Activated CD4-positive, alpha-beta T cell treated with anti-CD3 and anti-CD28 coated beads, Interleukin-2, amount 50 U/mL, for 24 hours (primary cell): ENCODE measurements around the gene COX7B2.

Experiments used
- DNase-seq, 2 donors: peaks; one replicate each; pipeline ENCODE4 v3.0.0-alpha.2; 2020; ENCODE audit warnings: low read depth in 1 of 2, low spot score in 1 of 2

COX7B2 gene, protein sequence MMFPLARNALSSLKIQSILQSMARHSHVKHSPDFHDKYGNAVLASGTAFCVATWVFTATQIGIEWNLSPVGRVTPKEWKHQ

DNA sequence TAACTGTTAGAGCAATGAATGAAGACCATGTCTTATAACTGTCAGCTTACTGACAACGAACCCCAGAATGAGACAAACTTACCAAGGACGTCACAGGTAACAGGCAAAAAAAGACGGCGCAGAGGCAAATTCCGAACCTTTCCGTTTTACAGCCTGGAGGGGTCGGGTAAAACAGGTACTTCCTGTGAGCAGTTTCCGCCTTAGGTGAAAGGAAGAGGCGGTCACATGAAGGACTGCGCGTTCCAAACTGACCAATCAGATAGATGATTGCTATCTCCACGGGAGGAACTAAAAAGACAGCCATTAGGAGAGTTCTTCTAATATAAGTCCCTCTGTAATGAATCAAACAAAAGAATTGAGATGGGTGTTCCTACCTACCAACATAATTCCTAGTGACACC is at the start of gene COX7B2:
Gene COX7B2 (minus strand): TSS at position 168 of the 400 bp plus-strand sequence. CDS start 174,053 bp downstream, outside the sequence.
- DNase-seq = no peak

DNA sequence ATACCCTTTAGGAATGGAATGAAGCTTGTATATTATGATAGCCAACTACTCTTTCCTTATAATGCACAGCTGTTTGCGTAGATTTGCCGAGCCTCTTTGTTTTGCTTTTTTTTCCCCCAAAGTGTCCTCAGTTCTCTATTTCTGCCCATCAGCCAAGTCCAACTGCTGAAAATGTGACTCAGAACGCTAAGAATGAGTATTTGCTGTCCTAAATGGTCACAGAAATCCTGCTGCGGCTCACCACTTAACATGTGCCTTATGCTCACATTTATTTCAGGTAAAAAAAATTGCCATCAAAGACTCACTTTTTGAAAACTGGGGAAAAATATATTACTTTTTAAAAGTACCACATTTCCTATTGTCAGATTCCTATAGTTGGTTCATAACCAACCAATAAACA is 47.4 kb upstream of the COX7B2 start:
- DNase-seq = no peak

DNA sequence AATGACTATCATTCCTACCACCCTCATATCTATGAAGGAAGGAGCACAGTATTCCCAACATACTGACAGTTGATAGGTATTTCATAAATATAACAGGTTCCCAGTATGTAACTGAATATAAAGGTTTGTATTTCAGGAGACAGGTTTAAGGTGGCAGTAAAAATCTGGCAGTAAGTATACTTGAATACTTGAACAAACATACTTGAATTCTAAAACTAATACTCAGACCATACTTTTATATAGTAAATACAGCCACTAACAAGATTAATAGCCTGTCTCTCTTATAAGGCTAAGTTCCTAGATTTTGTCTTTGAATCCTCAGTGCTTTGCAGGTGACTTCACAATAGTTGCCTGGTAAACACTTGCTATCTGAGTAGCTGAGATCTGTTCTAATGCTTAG is 46.6 kb upstream of the COX7B2 start:
- no peak for DNase-seq

DNA sequence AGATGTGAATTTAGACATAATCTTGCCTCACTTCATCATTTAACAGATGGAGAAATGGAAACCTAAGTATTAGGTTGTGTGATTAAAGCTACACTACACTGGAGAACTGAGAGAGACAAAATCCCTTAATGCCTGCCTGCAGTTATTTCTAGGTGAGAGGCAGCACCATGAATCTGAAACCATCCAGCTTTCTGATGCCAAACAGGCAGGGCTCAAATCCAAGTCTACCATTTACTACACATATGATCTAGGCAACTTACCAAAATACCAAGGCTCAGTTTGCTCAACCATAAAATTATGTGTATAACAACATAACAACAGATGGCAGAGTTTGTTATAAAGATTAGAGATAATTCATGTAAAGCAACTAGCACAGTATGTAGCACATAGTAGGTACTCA is 45.6 kb upstream of the COX7B2 start:
- DNase-seq = no peak

DNA sequence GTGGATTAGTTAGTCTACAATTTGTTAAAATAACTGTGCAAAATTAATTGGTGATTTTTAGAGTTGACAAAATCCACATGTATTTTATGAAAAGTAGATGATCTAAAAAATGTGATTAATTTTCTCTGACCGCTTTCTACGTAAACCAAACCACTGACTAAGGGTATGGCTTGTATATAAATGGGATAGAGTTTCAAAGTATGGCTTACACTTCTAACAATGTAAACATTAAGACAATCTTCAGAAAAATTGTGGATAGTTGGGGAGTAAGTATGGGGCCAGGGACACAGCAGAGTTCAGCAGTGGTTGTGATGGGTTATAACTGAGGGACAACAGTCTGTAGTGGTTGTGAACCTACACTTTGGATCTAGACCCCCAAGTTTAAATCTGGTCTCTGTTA is 44.5 kb upstream of the COX7B2 start:
- DNase-seq = no peak

DNA sequence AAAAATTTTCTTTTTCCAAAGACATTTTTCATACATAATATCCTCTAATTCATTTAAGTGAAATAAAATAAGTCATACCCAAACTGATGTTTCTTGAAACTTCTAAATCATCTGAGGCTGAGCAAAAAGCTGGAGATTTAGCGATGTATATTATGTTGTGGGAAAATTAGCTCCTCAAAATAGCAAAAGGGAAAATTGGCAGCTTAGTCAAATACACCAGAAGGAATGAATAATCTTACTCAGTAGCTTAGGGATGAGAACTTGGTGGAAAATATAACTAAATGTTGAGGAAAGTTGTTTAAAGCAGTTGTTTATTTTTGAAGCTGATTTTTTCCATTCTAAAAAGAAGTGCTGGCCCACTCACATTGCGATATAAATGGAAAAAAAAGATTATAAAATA is 43.4 kb upstream of the COX7B2 start:
- DNase-seq = no peak

DNA sequence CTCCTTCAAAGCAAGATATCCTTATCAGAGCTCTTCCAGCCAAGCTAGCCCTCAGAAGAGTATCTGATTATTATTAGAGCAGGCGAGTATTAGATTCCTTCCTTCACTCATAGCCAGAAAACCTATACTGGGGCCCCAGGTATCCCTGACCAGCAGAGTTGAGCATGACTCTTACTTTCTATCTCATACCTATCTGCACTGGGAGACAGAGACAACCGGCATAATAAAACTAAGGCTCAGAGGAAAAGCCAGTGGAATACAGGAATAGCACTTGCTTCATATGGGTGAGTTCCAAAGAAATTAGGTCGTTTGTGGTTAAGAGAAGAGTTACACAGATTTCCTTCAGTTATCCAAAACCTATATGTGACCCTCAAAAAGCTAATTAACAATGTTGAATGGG is 41.8 kb upstream of the COX7B2 start:
- DNase-seq = no peak

DNA sequence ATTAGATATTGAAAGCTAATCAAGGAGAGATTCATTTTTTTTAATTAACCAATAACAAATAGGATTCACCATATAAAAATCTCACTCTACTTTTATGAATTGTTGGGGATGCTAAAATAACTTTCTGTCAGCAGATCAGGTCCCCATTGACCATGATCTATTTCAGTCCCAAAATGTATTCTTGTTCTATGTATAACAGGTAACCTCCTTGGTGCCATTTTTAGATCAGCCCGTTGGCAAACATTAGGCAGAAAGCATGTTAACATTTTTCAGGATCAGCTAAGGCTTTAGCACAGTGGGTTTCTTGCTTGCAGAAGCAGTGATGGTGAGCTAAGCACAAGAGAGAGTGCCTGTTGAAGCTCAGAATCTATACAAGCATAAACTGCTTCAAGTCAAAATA is 40.8 kb upstream of the COX7B2 start:
- no peak for DNase-seq

DNA sequence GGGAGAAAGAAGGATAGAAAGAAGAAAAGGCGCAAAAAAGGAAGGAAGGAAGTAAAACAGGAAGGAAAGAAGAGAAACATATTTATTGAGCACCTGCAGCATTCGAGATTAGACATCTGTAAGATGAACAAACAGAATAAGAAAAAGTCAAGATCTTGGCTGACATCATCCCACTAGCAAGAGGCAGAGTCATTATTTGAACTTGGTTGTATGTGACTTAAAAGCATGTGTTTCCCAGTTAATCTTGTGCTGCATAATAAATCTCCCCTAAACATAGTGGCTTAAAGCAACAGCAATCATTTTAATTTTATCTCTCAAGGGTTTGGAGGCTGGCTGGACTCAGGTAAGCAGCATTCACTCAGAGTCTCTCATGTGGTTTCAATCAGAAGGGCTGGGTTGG is 38.5 kb upstream of the COX7B2 start:
- no peak for DNase-seq

DNA sequence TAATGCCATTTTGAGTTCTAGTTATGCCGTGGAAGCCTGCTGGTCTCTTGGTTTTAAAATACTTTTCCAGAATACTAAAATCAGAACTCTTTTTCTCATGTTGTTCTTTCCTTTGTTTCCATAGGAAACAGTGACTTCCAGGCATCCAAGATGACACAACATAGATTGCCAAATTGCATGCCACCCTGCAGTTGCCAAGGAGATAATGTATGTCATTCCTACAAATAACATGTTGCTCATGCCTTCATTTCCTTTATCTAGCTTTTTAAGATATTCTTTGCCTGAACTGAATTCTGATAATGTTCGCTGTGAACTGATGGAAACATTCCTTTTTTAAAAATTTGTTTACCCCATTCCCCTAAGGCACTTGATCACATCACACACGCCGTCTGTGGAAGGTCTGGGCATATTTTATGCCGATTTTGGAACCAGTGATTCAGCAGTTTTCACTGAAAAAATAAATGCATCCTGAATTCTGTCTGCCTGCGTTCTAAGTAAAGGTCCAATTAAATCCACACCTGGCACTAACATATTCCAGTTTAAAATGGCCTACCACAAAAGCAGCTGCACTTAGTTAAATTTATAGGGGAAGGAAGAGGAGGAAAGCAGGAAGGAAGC is 38.0 kb upstream of the COX7B2 start:
- DNase-seq = no peak

DNA sequence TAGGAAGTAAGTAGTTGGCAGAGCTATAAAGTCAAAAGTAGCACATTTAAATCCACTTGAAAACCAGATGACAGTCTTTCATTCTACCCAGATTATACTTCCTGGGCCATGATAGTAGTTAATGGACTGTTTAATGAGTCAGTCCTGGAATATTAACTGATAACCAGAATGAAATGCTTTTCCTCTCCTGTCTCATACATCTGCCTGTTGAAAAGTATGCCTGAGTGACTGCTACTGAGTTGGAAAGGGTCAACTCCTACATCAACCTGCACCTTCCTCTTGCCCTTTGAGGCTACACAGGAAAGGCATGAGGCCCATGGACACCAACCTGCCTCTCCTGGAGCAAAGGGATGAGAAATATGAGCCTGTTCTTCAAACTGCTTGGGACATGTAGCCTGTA is 36.0 kb upstream of the COX7B2 start:
- DNase-seq = no peak

DNA sequence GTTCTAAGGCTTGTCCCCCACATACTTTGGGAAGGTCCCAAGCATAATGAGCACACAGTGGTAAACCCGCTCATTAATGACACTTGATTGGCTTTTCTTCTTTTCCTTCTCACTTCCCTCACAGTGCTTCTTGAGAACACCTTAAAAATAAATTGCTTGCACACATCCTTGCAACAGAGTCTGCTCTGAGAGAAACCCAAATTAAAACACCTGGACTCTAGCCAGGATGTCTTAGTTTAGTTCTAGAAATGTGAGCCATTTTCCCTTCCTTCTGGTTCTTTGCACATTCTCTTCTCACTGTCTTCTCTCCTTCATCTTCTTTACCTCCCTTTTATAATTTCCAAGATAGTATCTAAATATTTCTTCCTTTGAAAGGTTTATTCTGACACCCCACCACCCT is 35.3 kb upstream of the COX7B2 start:
- DNase-seq = no peak

DNA sequence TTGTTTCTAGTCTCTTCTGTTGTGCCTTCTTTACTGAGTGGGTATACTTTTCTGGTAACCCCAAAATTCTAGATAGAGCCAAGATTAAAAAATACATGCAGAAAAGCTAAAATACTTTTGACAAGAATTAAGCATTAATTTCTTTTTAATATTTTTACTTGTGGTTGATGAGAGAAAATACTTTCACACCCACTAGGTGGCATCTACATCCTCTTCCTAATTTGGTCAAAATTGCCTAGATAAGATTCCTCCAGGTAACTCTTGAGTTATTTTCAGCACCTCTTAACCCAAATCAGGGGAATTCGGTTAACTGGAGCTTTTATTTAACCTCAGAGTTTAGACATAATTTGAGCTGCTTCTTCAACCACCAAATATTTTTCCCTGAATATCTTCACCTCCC is 28.4 kb upstream of the COX7B2 start:
- DNase-seq = no peak

DNA sequence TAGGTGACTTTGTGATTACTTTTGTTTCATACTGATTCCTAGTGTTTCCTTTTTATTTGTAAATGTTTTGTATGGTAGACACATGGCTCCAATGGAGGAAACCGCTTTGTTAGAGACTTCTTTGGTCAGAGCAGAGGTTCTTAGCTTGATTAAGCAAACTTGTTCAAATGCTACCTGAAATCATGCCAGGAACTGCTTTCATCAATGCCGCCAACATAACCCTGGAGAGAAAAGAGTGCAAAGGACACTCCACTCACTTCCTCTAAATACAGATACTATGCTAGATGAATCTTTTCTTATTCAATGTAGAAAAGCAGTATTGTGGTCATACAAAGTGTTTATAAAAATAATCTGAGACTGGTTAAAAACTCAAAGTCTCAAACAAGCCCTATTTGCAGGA is 25.7 kb upstream of the COX7B2 start:
- no peak for DNase-seq

DNA sequence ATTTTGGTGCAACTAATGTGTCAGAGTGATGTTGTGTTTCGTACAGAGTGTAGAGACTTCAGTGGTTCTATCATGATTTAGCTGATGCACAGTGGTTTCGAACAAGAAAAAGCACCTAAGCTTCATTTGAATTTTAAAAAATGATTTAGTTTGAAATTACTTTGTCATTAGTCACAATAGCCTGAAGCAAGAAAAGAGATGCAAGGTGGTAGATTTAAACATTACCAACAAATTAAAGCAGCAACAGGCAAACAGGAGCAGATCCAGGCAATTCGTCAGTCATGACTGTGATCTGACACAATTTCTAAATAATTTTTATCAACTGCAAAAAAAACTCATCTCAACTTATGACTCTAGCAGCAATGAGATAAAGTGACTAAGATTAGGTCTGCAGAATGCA is 24.6 kb upstream of the COX7B2 start:
- no peak for DNase-seq

DNA sequence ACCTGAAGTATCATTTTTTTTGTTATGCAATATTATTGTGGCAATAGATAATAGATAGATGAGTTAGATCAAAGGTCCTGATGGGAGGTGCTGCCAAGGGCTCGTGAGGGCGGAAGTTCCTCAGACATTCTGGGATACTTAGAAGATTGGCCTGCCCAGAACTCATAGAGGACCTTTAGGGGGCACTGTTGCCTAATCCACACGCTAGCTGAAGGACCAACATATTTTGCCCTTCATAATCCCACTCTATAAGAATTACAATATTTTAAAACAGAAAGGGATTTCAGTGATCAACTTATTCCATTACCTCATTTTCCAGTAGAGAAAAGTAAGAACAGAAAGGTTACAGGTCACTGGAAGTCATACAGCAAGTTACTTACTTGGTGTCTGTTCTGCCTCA is 22.9 kb upstream of the COX7B2 start:
- DNase-seq = no peak

DNA sequence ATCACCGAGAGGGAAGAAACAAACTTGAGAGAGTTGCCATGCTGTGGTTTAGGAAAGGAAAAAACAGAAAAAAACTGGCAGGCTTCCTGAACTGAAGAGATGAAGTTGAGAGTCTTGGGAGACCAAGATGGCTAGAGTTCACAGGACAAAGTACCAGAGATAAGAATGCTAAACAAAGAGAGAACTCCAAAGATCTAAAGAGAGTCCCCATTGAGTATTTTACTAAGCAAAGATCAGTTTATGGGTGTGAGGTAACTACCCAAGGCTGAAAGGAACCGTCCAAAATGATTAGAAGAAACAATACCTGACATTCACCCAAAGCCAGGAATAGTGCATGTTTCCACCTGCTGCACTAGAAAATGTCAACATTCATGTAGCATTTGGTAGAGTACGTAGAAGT is 21.8 kb upstream of the COX7B2 start:
- DNase-seq = no peak

DNA sequence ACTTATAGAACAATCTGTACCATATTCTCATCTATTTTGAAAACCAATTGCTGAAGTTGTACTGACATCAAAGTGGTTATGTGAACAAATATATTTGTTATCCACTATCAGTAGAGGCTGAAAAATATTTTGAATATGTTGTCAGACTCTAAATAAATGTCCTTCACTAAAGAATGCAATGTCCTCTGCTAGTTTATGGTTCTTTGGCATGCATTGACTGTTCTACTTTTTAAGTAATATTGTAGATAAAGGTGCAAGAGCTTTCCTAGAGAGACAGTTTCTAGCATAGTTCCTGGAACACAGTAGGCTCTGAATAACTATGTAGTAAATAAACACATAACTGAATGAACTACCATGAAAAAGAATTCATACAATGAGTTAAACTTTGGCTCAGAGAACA is 18.2 kb upstream of the COX7B2 start:
- no peak for DNase-seq

DNA sequence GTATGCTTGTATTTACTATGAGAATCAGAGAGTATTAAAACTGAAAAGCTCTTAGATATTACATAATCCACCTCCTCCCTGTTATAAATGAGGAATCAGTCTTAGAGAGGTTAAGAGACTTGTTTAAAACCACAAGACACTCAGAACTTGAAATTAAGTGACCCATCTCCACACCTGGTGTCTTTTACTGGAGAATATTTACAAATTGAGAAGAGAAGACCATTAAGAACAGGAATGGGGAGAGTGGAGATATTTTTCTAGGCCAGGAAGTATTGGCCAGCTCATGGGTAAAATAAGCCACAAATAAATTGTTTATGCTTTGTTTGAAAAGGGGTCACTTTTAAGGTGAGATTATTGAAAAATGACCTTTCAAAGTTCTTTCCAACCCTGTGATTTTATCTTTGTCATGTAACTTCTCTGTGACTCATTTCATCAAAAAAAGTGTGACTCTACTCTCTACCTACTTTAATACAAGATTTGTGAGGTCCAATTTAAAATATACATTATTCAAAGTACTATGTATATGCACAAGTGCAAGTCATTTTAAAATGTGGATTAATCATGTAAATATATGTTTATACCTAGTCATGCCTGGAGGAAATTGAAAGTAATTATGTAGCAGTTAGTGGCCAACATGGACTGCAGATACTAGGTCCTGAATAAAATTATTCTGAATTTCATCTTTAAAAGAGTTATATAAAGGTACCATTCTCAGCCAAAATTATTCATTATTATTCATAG is 15.9 kb upstream of the COX7B2 start:
- DNase-seq = no peak

DNA sequence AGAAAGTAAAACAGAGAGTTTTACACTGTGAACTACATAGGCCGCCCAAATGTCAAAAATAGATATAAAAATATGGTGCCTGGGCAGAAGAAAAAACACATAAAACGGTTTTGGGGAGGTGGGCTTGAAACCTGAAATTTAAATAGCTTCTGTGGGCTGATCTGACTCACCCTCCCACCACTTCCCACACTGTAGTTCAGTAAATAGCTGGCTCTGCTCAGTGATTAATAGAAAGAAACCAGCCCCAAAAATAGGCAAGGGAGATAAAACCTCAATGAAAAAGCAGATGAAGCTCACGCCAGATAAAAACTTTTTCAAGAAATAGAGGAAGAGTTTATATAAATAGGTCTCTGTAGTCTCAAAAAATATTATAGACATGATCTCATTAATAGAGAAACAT is 13.2 kb upstream of the COX7B2 start:
- DNase-seq = no peak

DNA sequence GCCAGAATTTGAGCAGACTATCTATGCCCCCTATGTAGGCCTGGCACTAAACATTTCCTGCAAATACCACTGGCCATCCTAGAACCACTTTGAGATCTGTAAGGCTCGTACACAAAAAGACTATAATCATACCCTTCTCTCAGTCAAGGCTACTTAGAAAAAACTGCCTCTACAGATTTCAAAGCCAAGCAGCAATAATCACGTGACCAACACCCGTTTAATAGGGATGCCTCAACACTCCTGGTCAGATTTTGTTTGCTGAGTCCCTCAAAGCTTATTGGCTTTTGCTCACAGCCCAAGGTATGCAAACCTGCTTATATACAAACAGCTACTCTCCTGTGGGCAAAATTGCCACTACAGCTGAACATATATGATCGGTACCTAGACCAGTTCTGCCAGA is 897 bp downstream of the COX7B2 start:
- no peak for DNase-seq

DNA sequence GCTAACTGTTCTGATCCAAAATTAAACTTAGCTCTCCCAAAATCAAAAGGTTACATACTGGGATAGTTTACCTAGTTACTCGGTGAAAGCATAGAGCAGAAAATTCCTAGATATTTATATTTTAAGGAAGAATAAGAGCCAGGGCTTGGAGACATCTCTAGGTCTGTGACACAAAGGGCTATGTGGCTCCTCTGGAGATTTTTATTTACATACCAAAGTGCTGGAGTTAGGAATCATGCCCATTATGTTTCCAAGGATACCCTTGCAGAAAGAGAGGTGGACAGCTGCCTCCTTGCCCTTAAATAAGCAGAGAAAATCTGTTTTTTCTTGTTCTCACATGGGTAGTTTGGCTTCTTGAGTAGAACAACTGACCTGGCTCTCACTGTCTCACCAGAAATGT is 9.0 kb downstream of the COX7B2 start:
- DNase-seq = no peak

DNA sequence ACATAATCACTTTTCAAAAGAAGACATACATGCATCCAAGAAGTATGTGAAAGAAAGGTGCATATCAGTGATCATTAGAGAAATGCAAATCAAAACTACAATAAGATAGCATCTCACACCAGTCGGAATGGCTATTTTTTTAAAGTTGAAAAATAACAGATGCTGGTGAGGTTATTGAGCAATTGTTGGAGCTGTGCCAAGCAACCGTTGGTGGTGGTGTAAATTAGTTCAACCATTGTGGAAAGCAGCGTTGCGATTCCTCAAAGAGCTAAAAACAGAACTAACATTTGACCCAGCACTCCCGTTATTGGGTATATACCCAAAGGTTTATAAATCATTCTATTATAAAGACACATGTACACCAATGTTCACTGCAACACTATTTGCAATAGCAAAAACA is 14.2 kb downstream of the COX7B2 start:
- no peak for DNase-seq
